ENCODE results near the gene USP22. TPM values are rescaled to one million over a fixed set of nuclear protein-coding genes. Genes with fewer than 3 reads are reported as not detected.

USP22 gene
- total and polyA plus RNA-seq, 2 of the 8 experiments (the other 6 are each of a cell fraction or from before 2014, with no cell fraction given): 221 to 316 TPM

GRCh38 chr17:21012736-21013135 is 30.1 kb downstream of the USP22 start (continued):
- TF ChIP-seq CHD7 (IDR thresholded peaks at IDR 0.05; ENCODE audit: insufficient replicate concordance, low read length): no peak
- no peak for TF ChIP-seq JUN (IDR thresholded peaks at IDR 0.05; ENCODE audit: low read depth, low read length)
- no peak for TF ChIP-seq CTBP2 (IDR thresholded peaks at IDR 0.05; ENCODE audit: borderline replicate concordance, insufficient read depth, insufficient read length, low read length)
- TF ChIP-seq E2F6 (IDR thresholded peaks at IDR 0.05): no peak
- no peak for TF ChIP-seq RBBP5 (IDR thresholded peaks at IDR 0.05; ENCODE audit: borderline replicate concordance, low read depth, low read length)
- no peak for TF ChIP-seq ASH2L (IDR thresholded peaks at IDR 0.05; ENCODE audit: low read length)
- no peak for TF ChIP-seq KDM1A (IDR thresholded peaks at IDR 0.05; ENCODE audit: borderline replicate concordance, low read length)
- TF ChIP-seq POLR2A (IDR thresholded peaks at IDR 0.05; ENCODE audit: control extremely low read depth in 1 of 2, low read depth in 2 of 2, low read length in 2 of 2): no peak
- TF ChIP-seq CHD2 (IDR thresholded peaks at IDR 0.05; ENCODE audit: low read length): no peak
- TF ChIP-seq ATF3 (IDR thresholded peaks at IDR 0.05; ENCODE audit: insufficient read depth, low read depth, low read length): no peak
- no peak for TF ChIP-seq EGR1 (IDR thresholded peaks at IDR 0.05; ENCODE audit: borderline replicate concordance, low read depth, low read length)

Measured in H1 (cell line).